Measurements from ENCODE around the gene PCDHGB7. TPM values are rescaled to one million over a fixed set of nuclear protein-coding genes. Genes with fewer than 3 reads are reported as not detected.
"Not testable (repeated sequence)": the region's sequence is repeated elsewhere in the genome, so short reads cannot be mapped to it uniquely, and the experiment has no call there.

PCDHGB7 gene
- total RNA-seq, 4 donors from 2014 or later, result 12.3 to 19.3 (median 15.3) TPM

DNA sequence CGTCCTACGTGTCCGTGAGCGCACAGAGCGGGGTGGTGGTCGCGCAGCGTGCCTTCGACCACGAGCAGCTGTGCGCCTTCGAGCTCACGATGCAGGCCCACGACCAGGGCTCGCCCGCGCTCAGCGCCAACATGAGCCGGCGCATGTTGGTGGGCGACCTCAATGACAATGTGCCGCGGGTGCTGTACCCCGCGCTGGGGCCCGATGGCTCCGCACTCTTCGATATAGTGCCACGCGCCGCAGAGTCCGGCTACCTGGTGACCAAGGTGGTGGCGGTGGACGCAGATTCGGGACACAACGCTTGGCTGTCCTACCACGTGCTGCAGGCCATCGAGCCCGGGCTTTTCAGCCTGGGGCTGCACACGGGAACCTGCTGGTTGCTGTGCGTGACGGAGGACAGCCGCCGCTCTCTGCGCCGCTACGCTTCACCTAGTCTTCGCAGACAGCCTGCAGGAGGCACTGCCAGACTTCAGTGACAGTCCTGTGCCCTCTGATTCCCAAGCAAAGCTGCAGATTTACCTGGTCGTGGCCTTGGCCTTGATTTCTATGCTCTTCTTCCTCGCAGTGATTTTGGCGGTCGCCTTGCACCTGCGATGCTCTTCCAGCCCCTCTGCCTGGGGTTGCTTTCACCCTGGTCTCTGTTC lies 10.4 kb downstream of the PCDHGB7 start:
- Histone ChIP-seq H3K9me3 (peaks cover 0 to 99% (median 25%) of the 10 kb centered on the region in 3 donors), H3K4me1 (peaks cover 0 to 14% (median 0%) of the 10 kb centered on the region in 3 donors), H3K4me3 (no peak overlapping the region), H3K36me3 (peaks cover 0 to 32% of the 10 kb centered on the region in 2 donors), H3K27me3 (no peaks in the 10 kb centered on the region), H3K27ac (no peak overlapping the region)
- TF ChIP-seq POLR2AphosphoS5 (IDR thresholded peaks at IDR 0.05), result no peak
- TF ChIP-seq, protein P1, sequence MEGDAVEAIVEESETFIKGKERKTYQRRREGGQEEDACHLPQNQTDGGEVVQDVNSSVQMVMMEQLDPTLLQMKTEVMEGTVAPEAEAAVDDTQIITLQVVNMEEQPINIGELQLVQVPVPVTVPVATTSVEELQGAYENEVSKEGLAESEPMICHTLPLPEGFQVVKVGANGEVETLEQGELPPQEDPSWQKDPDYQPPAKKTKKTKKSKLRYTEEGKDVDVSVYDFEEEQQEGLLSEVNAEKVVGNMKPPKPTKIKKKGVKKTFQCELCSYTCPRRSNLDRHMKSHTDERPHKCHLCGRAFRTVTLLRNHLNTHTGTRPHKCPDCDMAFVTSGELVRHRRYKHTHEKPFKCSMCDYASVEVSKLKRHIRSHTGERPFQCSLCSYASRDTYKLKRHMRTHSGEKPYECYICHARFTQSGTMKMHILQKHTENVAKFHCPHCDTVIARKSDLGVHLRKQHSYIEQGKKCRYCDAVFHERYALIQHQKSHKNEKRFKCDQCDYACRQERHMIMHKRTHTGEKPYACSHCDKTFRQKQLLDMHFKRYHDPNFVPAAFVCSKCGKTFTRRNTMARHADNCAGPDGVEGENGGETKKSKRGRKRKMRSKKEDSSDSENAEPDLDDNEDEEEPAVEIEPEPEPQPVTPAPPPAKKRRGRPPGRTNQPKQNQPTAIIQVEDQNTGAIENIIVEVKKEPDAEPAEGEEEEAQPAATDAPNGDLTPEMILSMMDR (IDR thresholded peaks at IDR 0.05), result no peak
- no peak for TF ChIP-seq EP300 (IDR thresholded peaks at IDR 0.05)
- TF ChIP-seq POLR2A (IDR thresholded peaks at IDR 0.05), result no peak
- WGBS, 2 donors (ENCODE audit: low coverage in 1 of 2), result 38 to 40% methylated on average over 1 to 5 of the region's 53 CpGs
- ATAC-seq, result no peak

DNA sequence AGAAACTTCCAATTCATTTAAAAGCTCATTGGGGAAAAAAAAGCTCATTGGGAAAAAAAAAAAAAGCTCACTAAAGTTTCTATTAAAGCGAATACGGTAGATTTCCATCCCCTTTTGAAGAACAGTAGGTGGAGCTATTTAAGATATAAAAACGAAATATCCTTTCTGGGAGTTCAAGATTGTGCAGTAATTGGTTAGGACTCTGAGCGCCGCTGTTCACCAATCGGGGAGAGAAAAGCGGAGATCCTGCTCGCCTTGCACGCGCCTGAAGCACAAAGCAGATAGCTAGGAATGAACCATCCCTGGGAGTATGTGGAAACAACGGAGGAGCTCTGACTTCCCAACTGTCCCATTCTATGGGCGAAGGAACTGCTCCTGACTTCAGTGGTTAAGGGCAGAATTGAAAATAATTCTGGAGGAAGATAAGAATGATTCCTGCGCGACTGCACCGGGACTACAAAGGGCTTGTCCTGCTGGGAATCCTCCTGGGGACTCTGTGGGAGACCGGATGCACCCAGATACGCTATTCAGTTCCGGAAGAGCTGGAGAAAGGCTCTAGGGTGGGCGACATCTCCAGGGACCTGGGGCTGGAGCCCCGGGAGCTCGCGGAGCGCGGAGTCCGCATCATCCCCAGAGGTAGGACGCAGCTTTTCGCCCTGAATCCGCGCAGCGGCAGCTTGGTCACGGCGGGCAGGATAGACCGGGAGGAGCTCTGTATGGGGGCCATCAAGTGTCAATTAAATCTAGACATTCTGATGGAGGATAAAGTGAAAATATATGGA lies 13.0 kb downstream of the PCDHGB7 start, which contains the start of gene PCDHGA12:
TSS of gene PCDHGA12 (plus strand) at position 176 of the 782 bp plus-strand sequence. CDS start at position 429, 253 bp downstream.
- no peaks in the 10 kb centered on the region for H3K27me3 ChIP-seq
- peak; percentile 62 for ATAC-seq
- H3K9me3 ChIP-seq, result peaks cover 0 to 100% (median 23%) of the 10 kb centered on the region in 3 donors
- peak within 1 kb of the TSS in 2 of 4 donors; percentile 44 to 45 for H3K27ac ChIP-seq
- peaks cover 0 to 14% (median 0%) of the 10 kb centered on the region in 3 donors for H3K4me1 ChIP-seq
- H3K36me3 ChIP-seq, result peaks cover 0 to 24% of the 10 kb centered on the region in 2 donors
- WGBS, 2 donors (ENCODE audit: low coverage in 1 of 2), result 5% methylated on average over 4 to 15 of the region's 33 CpGs
- TF ChIP-seq, protein P1 (IDR thresholded peaks at IDR 0.05), result peak in 3 of 4 experiments; percentile 17 to 44 (median 41)
- no peak for TF ChIP-seq EP300 (IDR thresholded peaks at IDR 0.05)
- TF ChIP-seq POLR2AphosphoS5 (IDR thresholded peaks at IDR 0.05), result no peak
- no peak for TF ChIP-seq POLR2A (IDR thresholded peaks at IDR 0.05)
- peak within 1 kb of the TSS; percentile 19 to 46 for H3K4me3 ChIP-seq

GRCh38 chr5:141431286-141431685 lies 13.8 kb downstream of the PCDHGB7 start:
- ATAC-seq, result no peak
- WGBS, 2 donors (ENCODE audit: low coverage in 1 of 2), result 3% methylated on average over 5 of the region's 37 CpGs; no CpG with 5 or more reads in 1 of the 2 donors
- H3K27me3 ChIP-seq, result no peaks in the 10 kb centered on the region
- peaks cover 0 to 19% of the 10 kb centered on the region in 2 donors for H3K36me3 ChIP-seq
- peak overlapping the region in 1 of 2 donors; percentile 46 for H3K4me3 ChIP-seq
- H3K4me1 ChIP-seq, result peaks cover 0 to 14% (median 0%) of the 10 kb centered on the region in 3 donors
- peak overlapping the region in 2 of 4 donors; percentile 44 to 45 for H3K27ac ChIP-seq
- H3K9me3 ChIP-seq, result peaks cover 0 to 100% (median 25%) of the 10 kb centered on the region in 3 donors
- no peak for TF ChIP-seq POLR2AphosphoS5 (IDR thresholded peaks at IDR 0.05)
- TF ChIP-seq, protein P1 (IDR thresholded peaks at IDR 0.05), result no peak
- TF ChIP-seq EP300 (IDR thresholded peaks at IDR 0.05), result no peak
- TF ChIP-seq POLR2A (IDR thresholded peaks at IDR 0.05), result no peak

- Histone ChIP-seq H3K4me1 (peaks cover 0 to 14% (median 0%) of the 10 kb centered on the region in 3 donors), H3K9me3 (peaks cover 0 to 100% (median 17%) of the 10 kb centered on the region in 3 donors)
- H3K27ac ChIP-seq, ATAC-seq, H3K27me3 ChIP-seq, H3K36me3 ChIP-seq, H3K4me3 ChIP-seq: not testable (repeated sequence)
- WGBS, 2 donors (ENCODE audit: low coverage in 1 of 2), result no CpG with 5 or more reads among the region's 38 CpGs
These were observed 14.8 kb downstream of the PCDHGB7 start for GRCh38 chr5:141432308-141432707.

DNA sequence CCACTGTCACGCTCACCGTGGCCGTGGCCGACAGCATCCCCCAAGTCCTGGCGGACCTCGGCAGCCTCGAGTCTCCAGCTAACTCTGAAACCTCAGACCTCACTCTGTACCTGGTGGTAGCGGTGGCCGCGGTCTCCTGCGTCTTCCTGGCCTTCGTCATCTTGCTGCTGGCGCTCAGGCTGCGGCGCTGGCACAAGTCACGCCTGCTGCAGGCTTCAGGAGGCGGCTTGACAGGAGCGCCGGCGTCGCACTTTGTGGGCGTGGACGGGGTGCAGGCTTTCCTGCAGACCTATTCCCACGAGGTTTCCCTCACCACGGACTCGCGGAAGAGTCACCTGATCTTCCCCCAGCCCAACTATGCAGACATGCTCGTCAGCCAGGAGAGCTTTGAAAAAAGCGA lies 15.2 kb downstream of the PCDHGB7 start:
- H3K27ac ChIP-seq, H3K36me3 ChIP-seq, ATAC-seq, H3K4me3 ChIP-seq, H3K27me3 ChIP-seq: not testable (repeated sequence)
- Histone ChIP-seq H3K9me3 (peaks cover 0 to 100% (median 16%) of the 10 kb centered on the region in 3 donors), H3K4me1 (peaks cover 0 to 14% (median 0%) of the 10 kb centered on the region in 3 donors)
- WGBS, 2 donors (ENCODE audit: low coverage in 1 of 2), result 13% methylated on average over 8 of the region's 29 CpGs; no CpG with 5 or more reads in 1 of the 2 donors
